BLaER1 (cell line): ENCODE results near the gene PHYKPL.

Source experiments
- H3K27ac ChIP-seq: shearing (Covaris generic); formaldehyde crosslinking; 2 replicates; pipeline ENCODE4 v1.8.1; 2022
- H3K27me3 ChIP-seq: shearing (Covaris generic); formaldehyde crosslinking; 2 replicates; pipeline ENCODE4 v1.8.1; 2022
- H3K36me3 ChIP-seq: shearing (Covaris generic); formaldehyde crosslinking; 2 replicates; pipeline ENCODE4 v1.8.1; 2022
- H3K4me1 ChIP-seq: shearing (Covaris generic); formaldehyde crosslinking; 2 replicates; pipeline ENCODE4 v1.8.1; 2022
- H3K4me2 ChIP-seq: shearing (Covaris generic); formaldehyde crosslinking; 2 replicates; pipeline ENCODE4 v1.8.1; 2022
- H3K4me3 ChIP-seq: shearing (Covaris generic); formaldehyde crosslinking; 2 replicates; pipeline ENCODE4 v1.8.1; 2022
- H3K9ac ChIP-seq: shearing (Covaris generic); formaldehyde crosslinking; 2 replicates; pipeline ENCODE4 v1.8.1; 2022
- H3K9me3 ChIP-seq: shearing (Covaris generic); formaldehyde crosslinking; 2 replicates; pipeline ENCODE4 v1.8.1; 2022
- H4K20me1 ChIP-seq: shearing (Covaris generic); formaldehyde crosslinking; 2 replicates; pipeline ENCODE4 v1.8.1; 2022
- Cebpa-rat ChIP-seq: shearing (Covaris generic); IDR thresholded peaks from 2 replicates; pipeline ENCODE4 v1.8.1; 2022

Gene PHYKPL

GRCh38 chr5:178211095-178212048 lies 21.2 kb downstream of the PHYKPL start:
- peaks cover 100% of the 10 kb centered on the region for H3K36me3 ChIP-seq
- no peak overlapping the region for H3K4me3 ChIP-seq
- no peak overlapping the region for H3K27ac ChIP-seq
- H3K9ac ChIP-seq = no peak overlapping the region
- H3K27me3 ChIP-seq = no peaks in the 10 kb centered on the region
- H3K9me3 ChIP-seq = no peaks in the 10 kb centered on the region
- no peak for TF ChIP-seq Cebpa-rat
- peaks cover 100% of the 10 kb centered on the region for H4K20me1 ChIP-seq
- H3K4me1 ChIP-seq = peaks cover 29% of the 10 kb centered on the region
- no peak overlapping the region for H3K4me2 ChIP-seq

- TF ChIP-seq Cebpa-rat = no peak
- Histone ChIP-seq H3K4me2 (no peak overlapping the region), H3K4me1 (peaks cover 34% of the 10 kb centered on the region), H3K9me3 (no peaks in the 10 kb centered on the region), H3K27ac (no peak overlapping the region), H3K9ac (no peak overlapping the region), H3K36me3 (peaks cover 100% of the 10 kb centered on the region), H3K27me3 (no peaks in the 10 kb centered on the region), H3K4me3 (no peak overlapping the region), H4K20me1 (peaks cover 100% of the 10 kb centered on the region)
These were observed 21.9 kb downstream of the PHYKPL start for GRCh38 chr5:178210686-178211085.

DNA sequence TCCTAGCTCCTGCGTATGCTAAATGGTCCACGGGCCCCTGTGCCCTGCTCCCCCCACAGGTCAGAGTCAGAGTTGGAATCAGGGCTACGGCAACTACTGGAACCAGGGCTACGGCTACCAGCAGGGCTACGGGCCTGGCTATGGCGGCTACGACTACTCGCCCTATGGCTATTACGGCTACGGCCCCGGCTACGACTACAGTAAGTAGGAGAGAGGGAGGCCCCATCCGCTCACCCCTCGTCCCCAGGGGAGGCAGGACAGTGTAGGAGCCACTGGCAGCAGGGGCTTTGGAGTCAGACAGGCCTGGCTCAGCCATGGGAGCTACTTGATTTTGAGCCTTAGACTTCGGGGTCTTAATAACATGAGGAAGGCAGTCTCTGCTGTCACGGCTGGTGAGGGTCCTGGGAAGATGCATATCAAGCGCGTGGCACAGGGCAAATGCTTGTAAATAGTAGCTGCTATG lies 22.5 kb downstream of the PHYKPL start:
- H3K4me3 ChIP-seq = no peak overlapping the region
- H3K27ac ChIP-seq = no peak overlapping the region
- H3K9ac ChIP-seq = no peak overlapping the region
- no peaks in the 10 kb centered on the region for H3K27me3 ChIP-seq
- H4K20me1 ChIP-seq = peaks cover 100% of the 10 kb centered on the region
- H3K4me1 ChIP-seq = peaks cover 28% of the 10 kb centered on the region
- H3K4me2 ChIP-seq = no peak overlapping the region
- TF ChIP-seq Cebpa-rat = no peak
- H3K36me3 ChIP-seq = peaks cover 99% of the 10 kb centered on the region
- no peaks in the 10 kb centered on the region for H3K9me3 ChIP-seq

GRCh38 chr5:178209334-178210072 lies 23.1 kb downstream of the PHYKPL start:
- Histone ChIP-seq H3K27me3 (no peaks in the 10 kb centered on the region), H3K9ac (no peak overlapping the region), H3K27ac (no peak overlapping the region), H3K36me3 (peaks cover 93% of the 10 kb centered on the region), H3K4me2 (no peak overlapping the region), H3K4me1 (peaks cover 28% of the 10 kb centered on the region), H3K9me3 (no peaks in the 10 kb centered on the region), H4K20me1 (peaks cover 100% of the 10 kb centered on the region), H3K4me3 (no peak overlapping the region)
- no peak for TF ChIP-seq Cebpa-rat

GRCh38 chr5:178208540-178209227 lies 23.9 kb downstream of the PHYKPL start:
- Histone ChIP-seq H3K27ac (no peak overlapping the region), H3K4me2 (no peak overlapping the region), H3K4me1 (peaks cover 27% of the 10 kb centered on the region), H4K20me1 (peaks cover 91% of the 10 kb centered on the region), H3K27me3 (no peaks in the 10 kb centered on the region), H3K36me3 (peaks cover 84% of the 10 kb centered on the region), H3K4me3 (no peak overlapping the region), H3K9ac (no peak overlapping the region), H3K9me3 (no peaks in the 10 kb centered on the region)
- no peak for TF ChIP-seq Cebpa-rat

DNA sequence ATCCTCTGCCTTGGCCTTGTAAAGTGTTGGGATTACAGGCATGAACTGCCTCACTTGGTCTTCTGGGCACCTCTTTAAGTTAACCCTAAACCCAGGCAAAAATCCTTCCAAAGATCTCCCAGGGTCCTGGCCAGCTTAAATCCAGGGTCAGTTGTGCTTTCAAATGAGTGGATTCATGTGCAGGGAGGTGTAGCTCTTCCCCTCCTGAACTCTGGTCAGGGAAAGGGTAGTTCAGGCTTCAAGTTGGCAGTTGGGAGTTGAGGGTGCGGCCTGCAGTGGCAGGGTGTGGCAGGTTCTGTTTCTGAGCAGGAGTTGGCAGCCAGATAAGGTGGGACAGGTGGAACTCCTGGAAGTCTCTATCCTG lies 24.7 kb downstream of the PHYKPL start:
- H3K4me2 ChIP-seq = peak overlapping the region; percentile 30; the same call in 1 of the 2 replicates
- H3K27me3 ChIP-seq = no peaks in the 10 kb centered on the region
- no peak overlapping the region for H3K9ac ChIP-seq
- no peak overlapping the region for H3K4me3 ChIP-seq
- H3K27ac ChIP-seq = no peak overlapping the region
- H3K9me3 ChIP-seq = no peaks in the 10 kb centered on the region
- H3K4me1 ChIP-seq = peaks cover 24% of the 10 kb centered on the region
- TF ChIP-seq Cebpa-rat = no peak
- H3K36me3 ChIP-seq = peaks cover 77% of the 10 kb centered on the region
- peaks cover 84% of the 10 kb centered on the region for H4K20me1 ChIP-seq

DNA sequence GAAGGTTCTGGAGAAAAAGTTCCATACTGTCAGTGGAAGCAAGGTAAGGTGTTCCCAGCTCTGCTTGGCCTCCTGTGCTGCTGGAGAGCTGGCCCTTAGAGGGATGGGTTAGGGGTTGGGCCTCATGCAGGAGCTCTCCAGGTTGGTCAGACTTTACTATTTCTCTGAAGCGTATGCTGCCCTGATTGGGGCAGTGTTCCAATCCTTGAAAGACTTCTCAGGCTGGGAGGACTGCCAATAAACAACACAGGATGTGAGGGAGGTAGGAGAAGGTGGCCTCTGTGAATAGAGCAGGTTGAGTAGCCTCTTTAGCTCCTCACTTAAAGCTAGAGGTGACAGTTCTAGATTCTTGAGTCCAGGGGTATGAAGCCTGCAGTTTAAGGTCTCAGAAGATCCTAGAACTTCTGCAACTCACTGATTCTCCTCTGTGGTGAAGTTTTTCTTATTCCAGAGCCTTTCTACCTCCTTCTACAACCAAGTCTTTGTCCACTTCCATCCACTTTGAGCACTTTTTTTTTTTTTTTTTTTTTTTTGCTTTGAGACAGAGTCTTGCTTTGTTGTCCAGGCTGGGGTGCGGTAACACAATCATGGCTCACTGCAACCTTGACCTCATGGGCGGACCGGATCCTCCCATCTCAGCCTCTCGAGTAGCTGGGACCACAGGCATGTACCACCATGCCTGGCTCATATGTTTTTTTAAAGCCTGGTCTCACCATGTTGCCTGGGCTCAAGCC lies 25.3 kb downstream of the PHYKPL start:
- Histone ChIP-seq H3K9me3 (no peaks in the 10 kb centered on the region), H3K4me1 (peaks cover 25% of the 10 kb centered on the region), H4K20me1 (peaks cover 78% of the 10 kb centered on the region), H3K9ac (peak overlapping the region; percentile 98; the same call in 1 of the 2 replicates), H3K4me3 (peak overlapping the region; percentile 88; the same call in 1 of the 2 replicates), H3K27ac (no peak overlapping the region), H3K36me3 (peaks cover 71% of the 10 kb centered on the region), H3K27me3 (no peaks in the 10 kb centered on the region), H3K4me2 (peak overlapping the region; percentile 92)
- no peak for TF ChIP-seq Cebpa-rat

DNA sequence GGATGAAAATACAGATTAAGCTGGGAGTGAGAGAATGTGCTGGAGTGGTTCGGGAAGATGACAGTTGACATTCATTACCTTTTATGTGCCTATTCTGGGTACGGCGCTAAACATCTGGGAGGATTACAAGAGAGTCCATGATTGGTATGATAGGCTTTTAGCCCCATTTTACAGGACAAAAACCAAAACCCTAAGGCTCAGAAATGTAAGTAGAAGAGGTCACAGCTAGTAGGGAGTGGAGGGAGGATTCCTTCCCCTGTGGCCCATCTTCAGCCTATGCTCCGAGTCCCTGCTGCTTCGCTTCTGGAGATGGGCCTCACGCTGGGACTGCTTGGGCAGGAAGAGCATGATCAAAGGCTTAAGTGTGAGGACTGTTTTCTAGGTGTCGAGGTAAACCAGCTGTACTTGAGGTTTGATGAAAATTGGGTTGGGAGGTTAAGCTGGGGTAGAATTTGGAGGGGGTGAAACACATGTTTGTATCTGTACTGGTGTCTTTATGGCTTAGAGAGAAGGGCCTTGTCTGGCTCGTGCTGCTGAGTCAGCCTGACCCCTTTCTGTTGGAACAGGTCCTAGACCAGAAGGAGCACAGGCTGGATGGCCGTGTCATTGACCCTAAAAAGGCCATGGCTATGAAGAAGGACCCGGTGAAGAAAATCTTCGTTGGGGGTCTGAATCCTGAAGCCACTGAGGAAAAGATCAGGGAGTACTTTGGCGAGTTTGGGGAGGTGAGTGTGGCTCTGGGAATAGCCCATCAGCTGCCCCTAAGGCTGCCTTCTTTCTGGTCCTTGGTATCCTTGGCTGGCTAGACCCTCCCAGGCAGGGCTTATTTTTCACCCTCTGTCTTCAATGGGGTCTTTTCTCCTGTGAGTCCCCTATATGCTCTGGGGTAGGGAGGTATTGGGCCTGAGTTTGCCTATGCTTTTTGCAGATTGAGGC lies 26.2 kb downstream of the PHYKPL start:
- H3K36me3 ChIP-seq = peaks cover 62% of the 10 kb centered on the region
- H3K9ac ChIP-seq = peak overlapping the region; percentile 98
- no peaks in the 10 kb centered on the region for H3K9me3 ChIP-seq
- TF ChIP-seq Cebpa-rat = no peak
- peaks cover 69% of the 10 kb centered on the region for H4K20me1 ChIP-seq
- H3K4me1 ChIP-seq = peaks cover 30% of the 10 kb centered on the region
- peak overlapping the region; percentile 92 for H3K4me2 ChIP-seq
- H3K27me3 ChIP-seq = no peaks in the 10 kb centered on the region
- peak overlapping the region; percentile 88 for H3K4me3 ChIP-seq
- no peak overlapping the region for H3K27ac ChIP-seq
